K562 (cell line): ENCODE data around the gene VPS33A. TPM values are rescaled to one million over a fixed set of nuclear protein-coding genes. Genes with fewer than 3 reads are reported as not detected.

Source experiments
- ATF1 ChIP-seq, 2 experiments: fragments of 450-650 bp in 1 of 2; IDR thresholded peaks; 2 replicates each; pipeline ENCODE4 v1.6.1; 2016; ENCODE audit warnings: missing compliant biosample characterization in 1 of 2, missing genetic modification characterization in 1 of 2
- FOXK1 ChIP-seq: sonication (generic); formaldehyde crosslinking; IDR thresholded peaks from 2 replicates; pipeline ENCODE4 v1.8.0; 2022; ENCODE audit warnings: missing genetic modification reagents, mild to moderate bottlenecking, borderline replicate concordance
- GTF2A2 ChIP-seq: IDR thresholded peaks from 2 replicates; pipeline ENCODE4 v1.6.1; 2016; ENCODE audit warnings: mild to moderate bottlenecking, missing genetic modification characterization, missing compliant biosample characterization
- HDAC2 ChIP-seq: fragments of 450-650 bp; IDR thresholded peaks from 2 replicates; pipeline ENCODE4 v1.6.1; 2016; ENCODE audit warnings: mild to moderate bottlenecking
- L3MBTL2 ChIP-seq: fragments of 450-650 bp; IDR thresholded peaks from 2 replicates; pipeline ENCODE4 v1.6.1; 2016; ENCODE audit warnings: mild to moderate bottlenecking, moderate library complexity
- NCOA2 ChIP-seq, 2 experiments: fragments of 450-650 bp; IDR thresholded peaks; 2 replicates each; pipeline ENCODE4 v1.6.1; 2018; ENCODE audit warnings: mild to moderate bottlenecking in 2 of 2, moderate library complexity in 1 of 2; ENCODE audit not compliant: partially characterized antibody in 2 of 2
- SMC3 ChIP-seq: conservative IDR thresholded peaks from 2 replicates; pipeline ENCODE4 v1.6.1; 2011; ENCODE audit warnings: low read depth, low read length, improper control_type of control experiment; ENCODE audit not compliant: insufficient read depth
- SPI1 ChIP-seq: IDR thresholded peaks from 2 replicates; pipeline ENCODE4 v1.6.1; 2011; ENCODE audit warnings: low read depth, low read length, control low read depth, borderline replicate concordance
- TFAM ChIP-seq: fragments of 250-450 bp; sonication (Bioruptor Pico); conservative IDR thresholded peaks from 2 replicates; pipeline ENCODE4 v1.5.0; 2021; ENCODE audit warnings: mild to moderate bottlenecking, moderate library complexity
- U2AF1 ChIP-seq: fragments of 200-400 bp; formaldehyde crosslinking; optimal IDR thresholded peaks from 2 replicates; pipeline ENCODE3; 2017; ENCODE audit warnings: mild to moderate bottlenecking, low read depth, low read length, moderate library complexity
- ZKSCAN3 ChIP-seq: fragments of 250-450 bp; sonication (Bioruptor Pico); IDR thresholded peaks from 2 replicates; pipeline ENCODE4 v1.4.0; 2020
- ZNF224 ChIP-seq: sonication (generic); formaldehyde crosslinking; IDR thresholded peaks from 2 replicates; pipeline ENCODE4 v1.8.0; 2022; ENCODE audit warnings: mild to moderate bottlenecking, missing genetic modification reagents
- ZNF76 ChIP-seq: fragments of 250-450 bp; sonication (Bioruptor Pico); IDR thresholded peaks from 2 replicates; pipeline ENCODE4 v1.4.0; 2020; ENCODE audit warnings: mild to moderate bottlenecking, moderate library complexity, borderline replicate concordance
- ZNF778 ChIP-seq: fragments of 450-650 bp; formaldehyde crosslinking; IDR thresholded peaks from 2 replicates; pipeline ENCODE4 v1.4.0; 2020; ENCODE audit warnings: mild to moderate bottlenecking, moderate library complexity
- ZZZ3 ChIP-seq: fragments of 450-650 bp; IDR thresholded peaks from 2 replicates; pipeline ENCODE4 v1.6.1; 2016; ENCODE audit warnings: antibody characterized with exemption, mild to moderate bottlenecking, moderate library complexity
- polyA plus RNA-seq, 8 experiments: library from polyadenylated mRNA; depleted of rRNA in 4 of 8; stranded (reverse) in 5 of 8; unstranded in 3 of 8; fragments of >200 nt; fragmentation: Nextera tagmentation in 2 of 8; fragmentation: Illumina TruSeq in 1 of 8; extraction: Ambion mirVana in 2 of 8; extraction: Trizol in 1 of 8; gene quantifications; 2 replicates each; pipeline versions ENCODE4 v1.2.1 to v1.2.3, GENCODE V29; 2011 to 2014; ENCODE audit warnings: inconsistent platforms in 1 of 8, missing spikeins in 1 of 8
- total RNA-seq, 7 experiments: library from RNA; depleted of rRNA in 6 of 7; stranded (reverse); fragments of >200 nt in 6 of 7; fragmentation: Illumina TruSeq in 2 of 7; extraction: Trizol in 2 of 7; gene quantifications; 2 replicates each; pipeline versions ENCODE4 v1.2.1 to v1.2.3, GENCODE V29; 2011 to 2021; ENCODE audit warnings: low replicate concordance in 1 of 7
- TF ChIP-seq, protein P1 (sequence below): sonication (generic); formaldehyde crosslinking; IDR thresholded peaks from 2 replicates; pipeline ENCODE4 v1.8.0; 2022; ENCODE audit warnings: missing genetic modification reagents, mild to moderate bottlenecking, borderline replicate concordance
- TF ChIP-seq, protein P2 (sequence below): fragments of 250-450 bp; sonication (Bioruptor Pico); IDR thresholded peaks from 2 replicates; pipeline ENCODE4 v1.4.0; 2020; ENCODE audit warnings: mild to moderate bottlenecking, moderate library complexity
- TF ChIP-seq, protein P3 (sequence below): fragments of 200-800 bp; sonication (Bioruptor generic); IDR thresholded peaks from 2 replicates; pipeline ENCODE4 v1.6.1; 2016; ENCODE audit warnings: missing genetic modification characterization, missing compliant biosample characterization
- TF ChIP-seq, protein P4 (sequence below): sonication (generic); formaldehyde crosslinking; IDR thresholded peaks from 2 replicates; pipeline ENCODE4 v1.8.1; 2022; ENCODE audit warnings: missing genetic modification reagents

The VPS33A gene
- total and polyA plus RNA-seq, 9 of the 15 experiments (the other 6 are each of a cell fraction or from before 2014, with no cell fraction given), result 10.6 to 34.3 (median 25.3) TPM

DNA sequence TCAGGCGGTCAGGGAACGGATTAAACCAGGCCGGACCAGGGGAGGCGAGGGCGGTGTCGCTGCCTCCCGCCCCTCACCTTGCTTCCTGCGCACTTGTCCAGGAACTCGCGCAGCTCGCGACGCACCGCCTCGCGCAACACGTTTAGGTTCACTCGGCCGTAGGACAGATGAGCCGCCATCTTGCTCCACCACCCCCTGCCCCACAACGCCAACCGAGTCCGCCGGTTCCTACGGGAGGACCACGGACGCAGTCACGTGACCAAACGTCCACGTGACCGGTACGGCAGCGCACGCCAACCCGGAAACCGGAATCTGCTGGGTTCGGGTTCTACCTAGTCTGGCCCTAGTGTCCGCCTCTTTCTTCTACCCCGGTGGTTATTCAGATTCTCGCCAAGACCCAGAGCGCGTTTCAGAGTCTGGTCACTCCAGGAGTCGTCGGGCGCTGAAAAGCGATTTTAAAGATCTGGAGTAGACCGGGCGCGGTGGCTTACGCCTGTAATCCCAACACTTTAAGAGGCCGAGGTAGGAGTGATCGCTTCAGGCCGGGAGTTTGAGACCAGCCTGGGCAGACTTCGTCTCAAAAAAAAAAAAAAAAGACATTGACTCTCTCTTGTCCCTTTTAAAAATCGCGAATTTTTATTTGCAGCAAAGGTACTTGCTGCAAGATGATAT, at the start of gene VPS33A (continued):
- TF ChIP-seq, protein P1, sequence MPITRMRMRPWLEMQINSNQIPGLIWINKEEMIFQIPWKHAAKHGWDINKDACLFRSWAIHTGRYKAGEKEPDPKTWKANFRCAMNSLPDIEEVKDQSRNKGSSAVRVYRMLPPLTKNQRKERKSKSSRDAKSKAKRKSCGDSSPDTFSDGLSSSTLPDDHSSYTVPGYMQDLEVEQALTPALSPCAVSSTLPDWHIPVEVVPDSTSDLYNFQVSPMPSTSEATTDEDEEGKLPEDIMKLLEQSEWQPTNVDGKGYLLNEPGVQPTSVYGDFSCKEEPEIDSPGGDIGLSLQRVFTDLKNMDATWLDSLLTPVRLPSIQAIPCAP (CRISPR knock-in tag), result no peak
- TF ChIP-seq, protein P2, sequence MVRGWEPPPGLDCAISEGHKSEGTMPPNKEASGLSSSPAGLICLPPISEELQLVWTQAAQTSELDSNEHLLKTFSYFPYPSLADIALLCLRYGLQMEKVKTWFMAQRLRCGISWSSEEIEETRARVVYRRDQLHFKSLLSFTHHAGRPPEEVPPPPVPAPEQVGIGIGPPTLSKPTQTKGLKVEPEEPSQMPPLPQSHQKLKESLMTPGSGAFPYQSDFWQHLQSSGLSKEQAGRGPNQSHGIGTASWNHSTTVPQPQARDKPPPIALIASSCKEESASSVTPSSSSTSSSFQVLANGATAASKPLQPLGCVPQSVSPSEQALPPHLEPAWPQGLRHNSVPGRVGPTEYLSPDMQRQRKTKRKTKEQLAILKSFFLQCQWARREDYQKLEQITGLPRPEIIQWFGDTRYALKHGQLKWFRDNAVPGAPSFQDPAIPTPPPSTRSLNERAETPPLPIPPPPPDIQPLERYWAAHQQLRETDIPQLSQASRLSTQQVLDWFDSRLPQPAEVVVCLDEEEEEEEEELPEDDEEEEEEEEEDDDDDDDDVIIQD (CRISPR knock-in tag), result no peak
- TF ChIP-seq ATF1 (CRISPR knock-in tag; IDR thresholded peaks at IDR 0.05) (no peak), ATF1 (tag; IDR thresholded peaks at IDR 0.05) (peak; percentile 87), SMC3 (no peak), GTF2A2 (tag) (no peak), ZZZ3 (no peak), U2AF1 (no peak), NCOA2 (IDR thresholded peaks at IDR 0.05; ENCODE audit: partially characterized antibody in 2 of 2) (no peak), ZNF224 (CRISPR knock-in tag) (no peak), ZNF76 (CRISPR knock-in tag) (no peak), FOXK1 (no peak; the same call in 1 of the 2 replicates), L3MBTL2 (peak; percentile 67), ZNF778 (CRISPR knock-in tag) (no peak), HDAC2 (peak; percentile 96), ZKSCAN3 (CRISPR knock-in tag) (no peak), TFAM (no peak), SPI1 (peak; percentile 32; the same call in 1 of the 2 replicates)
- TF ChIP-seq, protein P3, sequence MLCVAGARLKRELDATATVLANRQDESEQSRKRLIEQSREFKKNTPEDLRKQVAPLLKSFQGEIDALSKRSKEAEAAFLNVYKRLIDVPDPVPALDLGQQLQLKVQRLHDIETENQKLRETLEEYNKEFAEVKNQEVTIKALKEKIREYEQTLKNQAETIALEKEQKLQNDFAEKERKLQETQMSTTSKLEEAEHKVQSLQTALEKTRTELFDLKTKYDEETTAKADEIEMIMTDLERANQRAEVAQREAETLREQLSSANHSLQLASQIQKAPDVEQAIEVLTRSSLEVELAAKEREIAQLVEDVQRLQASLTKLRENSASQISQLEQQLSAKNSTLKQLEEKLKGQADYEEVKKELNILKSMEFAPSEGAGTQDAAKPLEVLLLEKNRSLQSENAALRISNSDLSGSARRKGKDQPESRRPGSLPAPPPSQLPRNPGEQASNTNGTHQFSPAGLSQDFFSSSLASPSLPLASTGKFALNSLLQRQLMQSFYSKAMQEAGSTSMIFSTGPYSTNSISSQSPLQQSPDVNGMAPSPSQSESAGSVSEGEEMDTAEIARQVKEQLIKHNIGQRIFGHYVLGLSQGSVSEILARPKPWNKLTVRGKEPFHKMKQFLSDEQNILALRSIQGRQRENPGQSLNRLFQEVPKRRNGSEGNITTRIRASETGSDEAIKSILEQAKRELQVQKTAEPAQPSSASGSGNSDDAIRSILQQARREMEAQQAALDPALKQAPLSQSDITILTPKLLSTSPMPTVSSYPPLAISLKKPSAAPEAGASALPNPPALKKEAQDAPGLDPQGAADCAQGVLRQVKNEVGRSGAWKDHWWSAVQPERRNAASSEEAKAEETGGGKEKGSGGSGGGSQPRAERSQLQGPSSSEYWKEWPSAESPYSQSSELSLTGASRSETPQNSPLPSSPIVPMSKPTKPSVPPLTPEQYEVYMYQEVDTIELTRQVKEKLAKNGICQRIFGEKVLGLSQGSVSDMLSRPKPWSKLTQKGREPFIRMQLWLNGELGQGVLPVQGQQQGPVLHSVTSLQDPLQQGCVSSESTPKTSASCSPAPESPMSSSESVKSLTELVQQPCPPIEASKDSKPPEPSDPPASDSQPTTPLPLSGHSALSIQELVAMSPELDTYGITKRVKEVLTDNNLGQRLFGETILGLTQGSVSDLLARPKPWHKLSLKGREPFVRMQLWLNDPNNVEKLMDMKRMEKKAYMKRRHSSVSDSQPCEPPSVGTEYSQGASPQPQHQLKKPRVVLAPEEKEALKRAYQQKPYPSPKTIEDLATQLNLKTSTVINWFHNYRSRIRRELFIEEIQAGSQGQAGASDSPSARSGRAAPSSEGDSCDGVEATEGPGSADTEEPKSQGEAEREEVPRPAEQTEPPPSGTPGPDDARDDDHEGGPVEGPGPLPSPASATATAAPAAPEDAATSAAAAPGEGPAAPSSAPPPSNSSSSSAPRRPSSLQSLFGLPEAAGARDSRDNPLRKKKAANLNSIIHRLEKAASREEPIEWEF (CRISPR knock-in tag), result no peak
- TF ChIP-seq, protein P4, sequence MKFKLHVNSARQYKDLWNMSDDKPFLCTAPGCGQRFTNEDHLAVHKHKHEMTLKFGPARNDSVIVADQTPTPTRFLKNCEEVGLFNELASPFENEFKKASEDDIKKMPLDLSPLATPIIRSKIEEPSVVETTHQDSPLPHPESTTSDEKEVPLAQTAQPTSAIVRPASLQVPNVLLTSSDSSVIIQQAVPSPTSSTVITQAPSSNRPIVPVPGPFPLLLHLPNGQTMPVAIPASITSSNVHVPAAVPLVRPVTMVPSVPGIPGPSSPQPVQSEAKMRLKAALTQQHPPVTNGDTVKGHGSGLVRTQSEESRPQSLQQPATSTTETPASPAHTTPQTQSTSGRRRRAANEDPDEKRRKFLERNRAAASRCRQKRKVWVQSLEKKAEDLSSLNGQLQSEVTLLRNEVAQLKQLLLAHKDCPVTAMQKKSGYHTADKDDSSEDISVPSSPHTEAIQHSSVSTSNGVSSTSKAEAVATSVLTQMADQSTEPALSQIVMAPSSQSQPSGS (CRISPR knock-in tag), result peak; percentile 6; the same call in 1 of the 2 replicates
